Endodermal cell (in vitro differentiated cells): Measurements from ENCODE around the gene USH1C. TPM values are rescaled to one million over a fixed set of nuclear protein-coding genes. Genes with fewer than 3 reads are reported as not detected.

Source experiments
- DNase-seq: peaks from one replicate; pipeline ENCODE4 v3.0.0-alpha.2; 2017
- H3K27ac ChIP-seq: 2 replicates; pipeline ENCODE4 v1.5.1; 2013; ENCODE audit warnings: mild to moderate bottlenecking, low read depth, low read length, moderate library complexity
- H3K27me3 ChIP-seq: 2 replicates; pipeline ENCODE4 v1.6.1; 2013; ENCODE audit warnings: mild to moderate bottlenecking, low read length, moderate library complexity; ENCODE audit not compliant: insufficient read depth, control insufficient read depth, poor library complexity, severe bottlenecking
- H3K36me3 ChIP-seq: 2 replicates; pipeline ENCODE4 v1.7.0; 2013; ENCODE audit warnings: mild to moderate bottlenecking, low read length, moderate library complexity; ENCODE audit not compliant: control insufficient read depth, insufficient read depth
- H3K4me1 ChIP-seq: one replicate; pipeline ENCODE4 v1.7.0; 2013; ENCODE audit warnings: low read length; ENCODE audit not compliant: control insufficient read depth, insufficient read depth
- H3K4me3 ChIP-seq: 2 replicates; pipeline ENCODE4 v1.5.1; 2013; ENCODE audit warnings: mild to moderate bottlenecking, low read length, moderate library complexity
- H3K9ac ChIP-seq: 2 replicates; pipeline ENCODE4 v1.6.1; 2013; ENCODE audit warnings: mild to moderate bottlenecking, low read length, moderate library complexity; ENCODE audit not compliant: poor library complexity, severe bottlenecking; ENCODE audit errors: extremely low read depth
- H3K9me3 ChIP-seq: 2 replicates; pipeline ENCODE4 v1.6.1; 2013; ENCODE audit warnings: mild to moderate bottlenecking, low read length, moderate library complexity; ENCODE audit not compliant: control insufficient read depth
- H3K27ac Mint-ChIP-seq: 2 replicates; pipeline ENCODE4 v1.8.0; 2020; ENCODE audit warnings: mixed read lengths
- H3K27me3 Mint-ChIP-seq: 2 replicates; pipeline ENCODE4 v1.8.0; 2021; ENCODE audit warnings: mild to moderate bottlenecking, mixed read lengths; ENCODE audit not compliant: insufficient read depth
- H3K36me3 Mint-ChIP-seq: 2 replicates; pipeline ENCODE4 v1.8.0; 2020; ENCODE audit warnings: low read depth, mixed read lengths
- H3K4me1 Mint-ChIP-seq: 2 replicates; pipeline ENCODE4 v1.8.0; 2020; ENCODE audit warnings: mixed read lengths
- H3K4me3 Mint-ChIP-seq: 2 replicates; pipeline ENCODE4 v1.8.0; 2020; ENCODE audit warnings: mild to moderate bottlenecking, moderate library complexity, mixed read lengths
- H3K9me3 Mint-ChIP-seq: 2 replicates; pipeline ENCODE4 v1.8.0; 2020; ENCODE audit warnings: mild to moderate bottlenecking, mixed read lengths
- WGBS, 2 experiments: methylation state at CpG; one replicate each; pipeline versions ENCODE4 v1.1.5 to v1.1.7; 2013; ENCODE audit warnings: missing lambda C conversion rate in 2 of 2, mixed read lengths in 1 of 2; ENCODE audit not compliant: insufficient coverage in 1 of 2, insufficient read length in 1 of 2; 5-methylcytosine and 5-hydroxymethylcytosine counted together
- total RNA-seq, 2 donors: library from RNA; stranded (reverse); fragmentation: NEBNext Ultra II Directional in 1 of 2; extraction: Animal tissue kit (Norgen Biotek cat#: 25700) in 1 of 2; gene quantifications; 2 replicates in 1 of 2; 3 replicates in 1 of 2; pipeline ENCODE4 v1.2.1, GENCODE V29; 2021
- TF ChIP-seq, protein P1 (sequence below): fragments of 200-600 bp; sonication (generic); conservative IDR thresholded peaks from 2 replicates; pipeline ENCODE4 v1.5.0; 2021; ENCODE audit warnings: antibody characterized with exemption, mild to moderate bottlenecking

Gene USH1C
- total RNA-seq, 2 donors from 2014 or later: 1.5 to 2.8 TPM

DNA sequence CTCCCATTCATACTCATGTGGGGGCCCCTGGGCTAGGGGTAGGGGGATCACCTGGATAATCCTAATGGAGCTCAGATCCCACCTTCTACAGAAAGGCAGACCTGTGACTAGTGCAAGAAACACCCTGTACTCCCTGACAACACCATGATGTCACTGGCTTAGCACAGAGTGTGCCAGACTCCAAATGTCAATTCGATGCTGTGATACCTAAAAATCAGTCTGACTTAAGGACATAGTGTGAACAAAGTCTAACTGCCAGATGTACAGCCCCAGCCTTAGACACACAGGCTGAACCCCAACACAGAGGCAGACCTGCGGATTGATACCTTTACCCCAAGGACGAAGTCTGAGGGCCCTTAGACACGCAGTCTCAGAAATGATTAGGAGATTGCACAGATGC, 76.1 kb downstream of the USH1C start:
- H3K9me3 Mint-ChIP-seq: no peaks in the 10 kb centered on the region
- TF ChIP-seq, protein P1, sequence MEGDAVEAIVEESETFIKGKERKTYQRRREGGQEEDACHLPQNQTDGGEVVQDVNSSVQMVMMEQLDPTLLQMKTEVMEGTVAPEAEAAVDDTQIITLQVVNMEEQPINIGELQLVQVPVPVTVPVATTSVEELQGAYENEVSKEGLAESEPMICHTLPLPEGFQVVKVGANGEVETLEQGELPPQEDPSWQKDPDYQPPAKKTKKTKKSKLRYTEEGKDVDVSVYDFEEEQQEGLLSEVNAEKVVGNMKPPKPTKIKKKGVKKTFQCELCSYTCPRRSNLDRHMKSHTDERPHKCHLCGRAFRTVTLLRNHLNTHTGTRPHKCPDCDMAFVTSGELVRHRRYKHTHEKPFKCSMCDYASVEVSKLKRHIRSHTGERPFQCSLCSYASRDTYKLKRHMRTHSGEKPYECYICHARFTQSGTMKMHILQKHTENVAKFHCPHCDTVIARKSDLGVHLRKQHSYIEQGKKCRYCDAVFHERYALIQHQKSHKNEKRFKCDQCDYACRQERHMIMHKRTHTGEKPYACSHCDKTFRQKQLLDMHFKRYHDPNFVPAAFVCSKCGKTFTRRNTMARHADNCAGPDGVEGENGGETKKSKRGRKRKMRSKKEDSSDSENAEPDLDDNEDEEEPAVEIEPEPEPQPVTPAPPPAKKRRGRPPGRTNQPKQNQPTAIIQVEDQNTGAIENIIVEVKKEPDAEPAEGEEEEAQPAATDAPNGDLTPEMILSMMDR: no peak
- Histone ChIP-seq H3K4me1 (no peaks in the 10 kb centered on the region), H3K27ac (no peak overlapping the region), H3K9ac (no peak overlapping the region), H3K27me3 (no peaks in the 10 kb centered on the region), H3K9me3 (no peaks in the 10 kb centered on the region), H3K36me3 (no peaks in the 10 kb centered on the region), H3K4me3 (no peak overlapping the region)
- H3K27me3 Mint-ChIP-seq: peaks cover 32% of the 10 kb centered on the region
- H3K36me3 Mint-ChIP-seq: no peaks in the 10 kb centered on the region
- no peak for DNase-seq
- no peak overlapping the region for H3K4me3 Mint-ChIP-seq
- H3K4me1 Mint-ChIP-seq: no peaks in the 10 kb centered on the region
- WGBS, 2 experiments: 96 to 100% methylated on average over 4 of the region's 4 CpGs
- no peak overlapping the region for H3K27ac Mint-ChIP-seq

DNA sequence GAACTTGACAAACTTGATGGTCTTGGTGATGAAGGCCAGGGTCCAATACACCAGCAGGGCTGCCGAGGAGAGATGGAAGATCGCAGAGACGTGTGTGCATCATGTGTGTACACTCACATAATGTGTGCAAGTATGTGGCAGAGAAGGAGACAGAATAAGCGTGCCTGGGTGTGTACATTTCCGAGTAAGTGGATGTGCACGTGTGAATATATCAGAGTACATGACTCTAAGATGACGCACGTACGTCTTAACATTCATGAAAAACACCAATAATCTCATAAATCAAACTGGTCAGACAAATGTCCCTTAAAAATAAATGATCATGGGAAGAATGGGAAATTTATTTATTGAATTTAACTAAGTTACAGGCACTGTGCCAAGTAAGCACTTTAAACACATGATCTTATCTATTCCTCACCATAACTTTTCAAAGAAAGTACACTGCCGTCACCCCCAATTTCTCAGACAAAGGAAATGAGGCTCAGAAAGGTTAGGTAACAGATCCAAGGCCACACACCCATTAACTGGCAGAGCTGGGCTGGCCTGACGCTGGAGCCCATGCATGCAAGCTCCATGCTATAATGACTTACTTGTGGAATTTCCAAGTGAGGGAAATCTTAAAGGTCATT, 80.6 kb downstream of the USH1C start:
- WGBS, 2 experiments: 90 to 94% methylated on average over 5 to 11 of the region's 11 CpGs

DNA sequence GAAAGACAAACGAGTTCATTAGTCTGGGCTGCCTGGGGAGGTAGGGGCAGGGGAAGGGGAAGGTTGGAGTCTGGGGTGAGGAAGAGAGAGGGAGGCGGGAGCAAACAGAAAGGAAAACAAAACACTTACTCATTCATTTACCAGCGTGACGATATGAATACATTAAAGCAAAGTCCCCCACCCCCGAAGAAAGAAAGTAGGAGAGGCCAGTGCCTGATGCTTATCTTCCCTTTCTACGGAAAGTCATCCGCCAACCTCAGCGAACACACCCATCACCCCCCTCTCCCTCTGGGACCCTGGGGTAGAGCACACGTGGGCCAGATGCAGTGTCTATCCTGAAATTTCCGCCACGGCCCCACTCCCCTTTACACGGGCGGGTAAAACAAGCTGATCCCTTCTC, 81.3 kb downstream of the USH1C start:
- H3K27ac Mint-ChIP-seq: no peak overlapping the region
- 80 to 84% methylated on average over 11 to 12 of the region's 13 CpGs for WGBS, 2 experiments
- Histone ChIP-seq H3K27ac (no peak overlapping the region), H3K36me3 (no peaks in the 10 kb centered on the region), H3K4me3 (no peak overlapping the region), H3K9ac (no peak overlapping the region), H3K4me1 (no peaks in the 10 kb centered on the region), H3K9me3 (no peaks in the 10 kb centered on the region), H3K27me3 (no peaks in the 10 kb centered on the region)
- H3K9me3 Mint-ChIP-seq: no peaks in the 10 kb centered on the region
- no peak overlapping the region for H3K4me3 Mint-ChIP-seq
- H3K27me3 Mint-ChIP-seq: peaks cover 7% of the 10 kb centered on the region
- H3K36me3 Mint-ChIP-seq: no peaks in the 10 kb centered on the region
- no peak for DNase-seq
- H3K4me1 Mint-ChIP-seq: peaks cover 3% of the 10 kb centered on the region
- TF ChIP-seq, protein P1: no peak

More for the DNA sequence above, 80.6 kb downstream of the USH1C start:
- Histone ChIP-seq H3K36me3 (no peaks in the 10 kb centered on the region), H3K9me3 (no peaks in the 10 kb centered on the region), H3K27ac (no peak overlapping the region), H3K4me3 (no peak overlapping the region), H3K27me3 (no peaks in the 10 kb centered on the region), H3K4me1 (no peaks in the 10 kb centered on the region), H3K9ac (no peak overlapping the region)
- no peak for DNase-seq
- TF ChIP-seq, protein P1: no peak
- Mint-ChIP-seq H3K9me3 (no peaks in the 10 kb centered on the region), H3K27ac (no peak overlapping the region), H3K27me3 (peaks cover 7% of the 10 kb centered on the region), H3K4me3 (no peak overlapping the region), H3K4me1 (no peaks in the 10 kb centered on the region), H3K36me3 (no peaks in the 10 kb centered on the region)
